ENCODE measurements around the gene EBP. TPM values are rescaled to one million over a fixed set of nuclear protein-coding genes. Genes with fewer than 3 reads are reported as not detected.

The EBP gene
- total and polyA plus RNA-seq, 2 of the 8 experiments (the other 6 are each of a cell fraction or from before 2014, with no cell fraction given), result 143 to 286 TPM

DNA sequence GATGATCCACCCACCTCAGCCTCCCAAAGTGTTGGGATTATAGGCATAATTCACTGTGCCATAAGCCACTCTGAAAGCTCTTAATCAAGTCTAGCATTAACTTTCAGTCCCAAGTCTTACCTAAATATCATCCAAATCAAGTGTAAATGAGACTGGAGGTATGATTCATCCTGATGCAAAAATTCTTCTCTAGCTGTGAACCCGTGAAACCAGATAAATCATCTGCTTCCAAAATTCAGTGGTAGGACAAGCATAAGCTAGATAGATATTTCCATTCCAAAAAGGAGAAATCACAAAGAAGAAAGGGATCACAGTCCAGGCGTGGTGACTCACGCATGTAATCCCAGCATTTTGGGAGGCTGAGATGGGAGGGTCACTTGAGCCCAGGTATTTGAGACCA, 9.1 kb downstream of the EBP start:
- FAIRE-seq, result no peak
- H3K27ac ChIP-seq (ENCODE audit: low read depth, low read length), result no peak overlapping the region

More for the DNA sequence above, 9.1 kb downstream of the EBP start:
- H3K9ac ChIP-seq (replicated peaks in 1 of 4; ENCODE audit: extremely low read depth in 1 of 4, low read depth in 3 of 4, low read length in 3 of 4), result no peak overlapping the region
- no peak overlapping the region for H2BK12ac ChIP-seq (ENCODE audit: low read depth, low read length)
- H4K20me1 ChIP-seq (replicated peaks in 1 of 2; ENCODE audit: control insufficient read depth in 1 of 2, insufficient read depth in 2 of 2, low read length in 2 of 2), result no peaks in the 10 kb centered on the region
- H3K4me1 ChIP-seq (replicated peaks in 1 of 4; ENCODE audit: control insufficient read depth in 3 of 4, insufficient read depth in 4 of 4, low read length in 3 of 4), result no peaks in the 10 kb centered on the region
- no peaks in the 10 kb centered on the region for H3K79me2 ChIP-seq (ENCODE audit: control insufficient read depth in 1 of 2, insufficient read depth in 2 of 2, low read length in 2 of 2)
- H2BK20ac ChIP-seq (ENCODE audit: low read length), result no peak overlapping the region
- no peak overlapping the region for H3K56ac ChIP-seq (replicated peaks; ENCODE audit: insufficient read length, low read depth, low read length)
- H2BK5ac ChIP-seq (ENCODE audit: low read depth, low read length), result no peak overlapping the region
- H3K23ac ChIP-seq (ENCODE audit: insufficient read length), result no peak overlapping the region
- H3K36me3 ChIP-seq (ENCODE audit: control insufficient read depth in 2 of 4, insufficient read depth in 4 of 4, low read length in 3 of 4), result peaks cover 2 to 34% (median 22%) of the 10 kb centered on the region in 4 experiments; a peak in 6 of 8 replicates
- ChIA-PET POLR2A (ENCODE audit: partially characterized antibody) (interaction anchor here (3.3 kb wide), 1 partner anchor 48 kb away, joined by 10 read pairs; no protein-coding TSS in a partner anchor), CTCF (ENCODE audit: partially characterized antibody) (no interaction called here)
- no peak overlapping the region for H3K4ac ChIP-seq (replicated peaks; ENCODE audit: insufficient read length, low read depth, low read length)
- no peaks in the 10 kb centered on the region for H3K9me3 ChIP-seq (ENCODE audit: insufficient read depth in 2 of 2, low read depth in 1 of 2, low read length in 1 of 2)
- H3K23me2 ChIP-seq (ENCODE audit: low read depth, low read length), result no peaks in the 10 kb centered on the region
- no peak overlapping the region for H2BK120ac ChIP-seq (replicated peaks; ENCODE audit: low read depth, low read length)
- H2AFZ ChIP-seq (ENCODE audit: low read length), result no peak overlapping the region
- no peak overlapping the region for H2AK5ac ChIP-seq (ENCODE audit: low read depth, low read length)
- H2BK15ac ChIP-seq (ENCODE audit: low read length), result no peak overlapping the region
- H3K27me3 ChIP-seq (replicated peaks in 1 of 4; ENCODE audit: control insufficient read depth in 3 of 4, extremely low read depth in 1 of 4, insufficient read depth in 3 of 4, low read length in 3 of 4), result no peaks in the 10 kb centered on the region
- H3K4me3 ChIP-seq (ENCODE audit: extremely low read depth in 1 of 4, insufficient read depth in 2 of 4, low read depth in 3 of 4, low read length in 4 of 4), result no peak overlapping the region
- no peaks in the 10 kb centered on the region for H3K79me1 ChIP-seq (ENCODE audit: low read depth, low read length)
- H3K14ac ChIP-seq (ENCODE audit: insufficient read length), result no peak overlapping the region
- WGBS, 2 experiments (ENCODE audit: extremely low coverage in 1 of 2, insufficient coverage in 1 of 2, insufficient read length in 1 of 2, insufficient replicate concordance in 2 of 2, low coverage in 1 of 2, low lambda C conversion rate in 2 of 2, missing lambda C conversion rate in 1 of 2), result 87% methylated on average over 3 of the region's 3 CpGs; no CpG with 5 or more reads in 1 of the 2 experiments
- H4K91ac ChIP-seq (replicated peaks; ENCODE audit: insufficient read length, low read length), result no peak overlapping the region
- H4K5ac ChIP-seq (ENCODE audit: insufficient read length, low read depth, low read length), result no peak overlapping the region
- no peak overlapping the region for H4K8ac ChIP-seq (ENCODE audit: extremely low read depth, insufficient read depth, low read length)
- DNase-seq (ENCODE audit: low read depth in 1 of 2, low spot score in 2 of 2), result no peak
- no peak overlapping the region for H3K18ac ChIP-seq (ENCODE audit: extremely low read depth, low read length)
- H3K4me2 ChIP-seq (ENCODE audit: insufficient read depth in 1 of 2, low read depth in 2 of 2, low read length in 2 of 2), result no peak overlapping the region
